Body of pancreas (tissue), 4 donors: Measurements from ENCODE around the gene C8G. TPM values are rescaled to one million over a fixed set of nuclear protein-coding genes. Genes with fewer than 3 reads are reported as not detected.

Experiments used
- ATAC-seq: fragments of 150-250 bp; one replicate; pipeline ENCODE4 v1.9.1; 2016
- DNase-seq, 4 donors: peaks; one replicate each; pipeline ENCODE4 v3.0.0-alpha.2; 2019
- H3K27ac ChIP-seq, 4 donors: fragments of 200-600 bp; sonication (generic); 1 replicate in 3 of 4; 2 replicates in 1 of 4; pipeline versions ENCODE4 v1.5.1 to v1.6.1; 2016 to 2019; ENCODE audit warnings: mild to moderate bottlenecking in 1 of 4, mixed read lengths in 1 of 4, moderate library complexity in 1 of 4
- H3K27me3 ChIP-seq, 2 donors: fragments of 200-600 bp; sonication (generic); one replicate each; pipeline ENCODE4 v1.6.0; 2016; ENCODE audit warnings: mild to moderate bottlenecking in 1 of 2
- H3K36me3 ChIP-seq, 2 donors: fragments of 200-600 bp; sonication (generic); replicated peaks in 1 of 2; 2 replicates each; pipeline ENCODE4 v1.5.1; 2016; ENCODE audit warnings: low read depth in 2 of 2; ENCODE audit not compliant: insufficient read depth in 1 of 2
- H3K4me1 ChIP-seq: fragments of 200-600 bp; sonication (generic); one replicate; pipeline ENCODE4 v1.6.0; 2016
- H3K4me3 ChIP-seq, 2 donors: fragments of 200-600 bp; sonication (generic); 1 replicate in 1 of 2; 2 replicates in 1 of 2; pipeline ENCODE4 v1.5.1; 2016 to 2019
- H3K9me3 ChIP-seq, 3 donors: fragments of 200-600 bp; sonication (generic); 1 replicate in 2 of 3; 2 replicates in 1 of 3; pipeline ENCODE4 v1.5.1; 2016
- CTCF ChIP-seq, 7 experiments: fragments of 450-650 bp in 4 of 7; fragments of 200-600 bp in 3 of 7; sonication (generic) in 3 of 7; IDR thresholded peaks; one replicate each; pipeline ENCODE4 v1.5.1; 2016 to 2019; ENCODE audit warnings: antibody characterized with exemption in 7 of 7
- POLR2A ChIP-seq, 3 donors: fragments of 450-650 bp; IDR thresholded peaks; one replicate each; pipeline ENCODE4 v1.6.1; 2016; ENCODE audit warnings: antibody characterized with exemption in 3 of 3, mild to moderate bottlenecking in 2 of 3
- WGBS, 2 donors: methylation state at CpG; one replicate each; pipeline ENCODE4 v1.1.5; 2017; 5-methylcytosine and 5-hydroxymethylcytosine counted together
- intact Hi-C: fragments of 100-400 bp; cut with DNase I; formaldehyde crosslinking; loops from one replicate; pipeline ENCODE4 v1.15.1; 2023
- total RNA-seq, 2 donors: library from RNA; depleted of rRNA; stranded (reverse); fragments of >200 nt; gene quantifications; one replicate each; pipeline ENCODE4 v1.1.0, GENCODE V29; 2016

Gene C8G
- total RNA-seq, 2 donors from 2014 or later: not detected

GRCh38 chr9:136949239-136949816 lies 4.3 kb downstream of the C8G start:
- intact Hi-C loops: loop anchor here (10.0 kb wide), 1 partner anchor 95 kb away; the partner anchor contains the start of gene MAMDC4
- no peak for DNase-seq
- no peak for TF ChIP-seq CTCF (IDR thresholded peaks at IDR 0.05)
- TF ChIP-seq POLR2A (IDR thresholded peaks at IDR 0.05): no peak
- peak overlapping the region; percentile 87 to 92 (median 92) for H3K27ac ChIP-seq
- 5 to 12% methylated on average over 12 to 22 of the region's 22 CpGs for WGBS, 2 donors
- peaks cover 52% of the 10 kb centered on the region for H3K4me1 ChIP-seq
- H3K36me3 ChIP-seq: no peaks in the 10 kb centered on the region
- H3K4me3 ChIP-seq: peak overlapping the region in 1 of 2 donors; percentile 37
- ATAC-seq: peak; percentile 3
- H3K9me3 ChIP-seq: no peaks in the 10 kb centered on the region
- H3K27me3 ChIP-seq: no peaks in the 10 kb centered on the region

- H3K27ac ChIP-seq: peak overlapping the region; percentile 87 to 92 (median 92)
- WGBS, 2 donors: 1 to 2% methylated on average over 11 to 48 of the region's 63 CpGs
- peak; percentile 93 for ATAC-seq
- H3K4me3 ChIP-seq: peak overlapping the region in 1 of 2 donors; percentile 37
- H3K27me3 ChIP-seq: no peaks in the 10 kb centered on the region
- no peaks in the 10 kb centered on the region for H3K36me3 ChIP-seq
- intact Hi-C loops: loop anchor here (5.0 to 10.0 kb wide), 2 partner anchors 72 to 95 kb away; partner anchors contain the start of gene MAMDC4
- peak; percentile 97 for DNase-seq
- no peaks in the 10 kb centered on the region for H3K9me3 ChIP-seq
- peak in 4 of 7 experiments; percentile 29 to 63 (median 44) for TF ChIP-seq CTCF (IDR thresholded peaks at IDR 0.05)
- peak; percentile 68 to 81 (median 80) for TF ChIP-seq POLR2A (IDR thresholded peaks at IDR 0.05)
- peaks cover 48% of the 10 kb centered on the region for H3K4me1 ChIP-seq
Measured at GRCh38 chr9:136949817-136950655, 5.0 kb downstream of the C8G start.

GRCh38 chr9:136950656-136951276 lies 5.7 kb downstream of the C8G start:
- ATAC-seq: peak; percentile 24
- no peaks in the 10 kb centered on the region for H3K36me3 ChIP-seq
- H3K27me3 ChIP-seq: no peaks in the 10 kb centered on the region
- H3K9me3 ChIP-seq: no peaks in the 10 kb centered on the region
- H3K4me3 ChIP-seq: no peak overlapping the region
- TF ChIP-seq CTCF (IDR thresholded peaks at IDR 0.05) (no peak), POLR2A (IDR thresholded peaks at IDR 0.05) (no peak)
- 15 to 48% methylated on average over 2 to 9 of the region's 9 CpGs for WGBS, 2 donors
- intact Hi-C loops: loop anchor here (5.0 kb wide), 1 partner anchor 72 kb away; no protein-coding TSS in a partner anchor
- H3K4me1 ChIP-seq: peaks cover 47% of the 10 kb centered on the region
- DNase-seq: peak in 1 of 4 donors; percentile 41
- peak overlapping the region; percentile 87 to 92 (median 92) for H3K27ac ChIP-seq

GRCh38 chr9:136951541-136952320 lies 6.7 kb downstream of the C8G start, which contains the start of gene LCN12:
LCN12 (plus strand) TSS chr9:136952273; CDS start chr9:136952328, 55 bp downstream.
- DNase-seq (no peak), ATAC-seq (no peak)
- no peak within 1 kb of the TSS for H3K4me3 ChIP-seq
- no peaks in the 10 kb centered on the region for H3K27me3 ChIP-seq
- H3K4me1 ChIP-seq: peaks cover 47% of the 10 kb centered on the region
- no peak for TF ChIP-seq CTCF (IDR thresholded peaks at IDR 0.05)
- no peak for TF ChIP-seq POLR2A (IDR thresholded peaks at IDR 0.05)
- no peaks in the 10 kb centered on the region for H3K9me3 ChIP-seq
- 78 to 85% methylated on average over 9 to 14 of the region's 14 CpGs for WGBS, 2 donors
- intact Hi-C loops: loop anchor here (5.0 kb wide), 1 partner anchor 71 kb away; no protein-coding TSS in a partner anchor
- no peaks in the 10 kb centered on the region for H3K36me3 ChIP-seq
- peak within 1 kb of the TSS in 3 of 4 donors; percentile 91 to 92 (median 92) for H3K27ac ChIP-seq
